Activated CD4-positive, alpha-beta T cell treated with anti-CD3 and anti-CD28 coated beads, Interleukin-2, amount 50 U/mL, for 1 hour (primary cell): ENCODE results near the gene WWOX.
A peak's percentile ranks its signal among the peaks of the same experiment; 100 is the strongest.

Source experiments
- DNase-seq: peaks from one replicate; pipeline ENCODE4 v3.0.0-alpha.2; 2020

WWOX gene

GRCh38 chr16:79093554-79093967 is 994.1 kb downstream of the WWOX start:
- DNase-seq: peak; percentile 26

GRCh38 chr16:79096246-79096645 is 996.8 kb downstream of the WWOX start:
- no peak for DNase-seq

GRCh38 chr16:79097166-79097565 is 997.7 kb downstream of the WWOX start:
- no peak for DNase-seq

- DNase-seq: no peak
Measured at GRCh38 chr16:79097771-79098170, 998.3 kb downstream of the WWOX start.

- DNase-seq: no peak
Measured at GRCh38 chr16:79098907-79099306, 999.5 kb downstream of the WWOX start.

GRCh38 chr16:79099716-79100115 is 1000.3 kb downstream of the WWOX start:
- no peak for DNase-seq

GRCh38 chr16:79100447-79100846 is 1001.0 kb downstream of the WWOX start:
- no peak for DNase-seq

- DNase-seq: no peak
Measured at GRCh38 chr16:79101491-79101890, 1002.0 kb downstream of the WWOX start.

- no peak for DNase-seq
Measured at GRCh38 chr16:79104567-79104966, 1005.1 kb downstream of the WWOX start.

GRCh38 chr16:79107301-79107700 is 1007.8 kb downstream of the WWOX start:
- DNase-seq: no peak

GRCh38 chr16:79109771-79110170 is 1010.3 kb downstream of the WWOX start:
- DNase-seq: no peak

- no peak for DNase-seq
Measured at GRCh38 chr16:79110242-79110641, 1010.8 kb downstream of the WWOX start.

GRCh38 chr16:79110953-79111352 is 1011.5 kb downstream of the WWOX start:
- DNase-seq: no peak

GRCh38 chr16:79112462-79112861 is 1013.0 kb downstream of the WWOX start:
- DNase-seq: no peak

- no peak for DNase-seq
Measured at GRCh38 chr16:79113826-79114225, 1014.4 kb downstream of the WWOX start.

- no peak for DNase-seq
Measured at GRCh38 chr16:79114759-79115158, 1015.3 kb downstream of the WWOX start.

- no peak for DNase-seq
Measured at GRCh38 chr16:79121906-79122305, 1022.5 kb downstream of the WWOX start.

GRCh38 chr16:79122343-79122742 is 1022.9 kb downstream of the WWOX start:
- DNase-seq: no peak

- DNase-seq: no peak
Measured at GRCh38 chr16:79124016-79124756, 1024.7 kb downstream of the WWOX start.

- DNase-seq: no peak
Measured at GRCh38 chr16:79127766-79128165, 1028.3 kb downstream of the WWOX start.

- DNase-seq: no peak
Measured at GRCh38 chr16:79128706-79129105, 1029.3 kb downstream of the WWOX start.

GRCh38 chr16:79130616-79131015 is 1031.2 kb downstream of the WWOX start:
- no peak for DNase-seq

- DNase-seq: no peak
Measured at GRCh38 chr16:79131321-79132075, 1032.0 kb downstream of the WWOX start.

- DNase-seq: no peak
Measured at GRCh38 chr16:79132701-79133100, 1033.2 kb downstream of the WWOX start.
